RWPE2 (cell line): Measurements from ENCODE around the gene GADD45GIP1.
"Not testable (repeated sequence)": the region's sequence is repeated elsewhere in the genome, so short reads cannot be mapped to it uniquely, and the experiment has no call there.

ENCODE experiments used
- ATAC-seq: fragments of 200-7000 bp; cut with Tn5 transposase; 3 replicates; pipeline ENCODE4 v1.9.1; 2021; ENCODE audit warnings: low read depth
- DNase-seq: peaks from one replicate; pipeline ENCODE4 v3.0.0-alpha.2; 2020; ENCODE audit warnings: low spot score
- H3K27ac ChIP-seq: fragments of 450-650 bp; 2 replicates; pipeline ENCODE4 v1.5.1; 2017; ENCODE audit warnings: mild to moderate bottlenecking; ENCODE audit not compliant: poor library complexity, severe bottlenecking
- H3K27me3 ChIP-seq: fragments of 250-450 bp; sonication (Bioruptor Pico); 2 replicates; pipeline ENCODE4 v1.5.1; 2021; ENCODE audit warnings: mild to moderate bottlenecking, moderate library complexity; ENCODE audit not compliant: insufficient read depth, poor library complexity, severe bottlenecking
- H3K36me3 ChIP-seq: fragments of 250-450 bp; sonication (Bioruptor Pico); 2 replicates; pipeline ENCODE4 v1.5.1; 2020; ENCODE audit warnings: low read depth, mild to moderate bottlenecking, moderate library complexity
- H3K4me1 ChIP-seq: fragments of 250-450 bp; sonication (Bioruptor Pico); 2 replicates; pipeline ENCODE4 v1.5.1; 2021; ENCODE audit warnings: mild to moderate bottlenecking, moderate library complexity; ENCODE audit not compliant: insufficient read depth, poor library complexity, severe bottlenecking
- H3K4me3 ChIP-seq: fragments of 250-450 bp; sonication (Bioruptor Pico); 2 replicates; pipeline ENCODE4 v1.5.1; 2021; ENCODE audit warnings: mild to moderate bottlenecking, moderate library complexity; ENCODE audit not compliant: severe bottlenecking
- H3K9me3 ChIP-seq: fragments of 250-450 bp; sonication (Bioruptor Pico); 2 replicates; pipeline ENCODE4 v1.5.1; 2021; ENCODE audit warnings: mild to moderate bottlenecking, moderate library complexity; ENCODE audit not compliant: severe bottlenecking
- CTCF ChIP-seq: fragments of 450-650 bp; IDR thresholded peaks from one replicate; pipeline ENCODE4 v1.5.1; 2017; ENCODE audit warnings: mild to moderate bottlenecking, moderate library complexity; ENCODE audit not compliant: poor library complexity, severe bottlenecking

The GADD45GIP1 gene

GRCh38 chr19:12965017-12965811, 8.2 kb upstream of the GADD45GIP1 start:
- DNase-seq (no peak), ATAC-seq (peak; percentile 92)
- no peaks in the 10 kb centered on the region for H3K9me3 ChIP-seq
- H3K27ac ChIP-seq, result peak overlapping the region; percentile 8
- TF ChIP-seq CTCF, result peak; percentile 97
- peak overlapping the region; percentile 21 for H3K4me3 ChIP-seq
- no peaks in the 10 kb centered on the region for H3K36me3 ChIP-seq
- H3K27me3 ChIP-seq, result no peaks in the 10 kb centered on the region
- H3K4me1 ChIP-seq, result peaks cover 7% of the 10 kb centered on the region

- DNase-seq (no peak), ATAC-seq (no peak)
- no peaks in the 10 kb centered on the region for H3K27me3 ChIP-seq
- H3K36me3 ChIP-seq, result peaks cover 12% of the 10 kb centered on the region
- H3K27ac ChIP-seq, result no peak overlapping the region
- peaks cover 14% of the 10 kb centered on the region for H3K4me1 ChIP-seq
- H3K4me3 ChIP-seq, result no peak overlapping the region
- no peaks in the 10 kb centered on the region for H3K9me3 ChIP-seq
- TF ChIP-seq CTCF, result no peak
Observed at GRCh38 chr19:12959481-12959880, 2.5 kb upstream of the GADD45GIP1 start.

GRCh38 chr19:12957389-12957952, 448 bp upstream of the GADD45GIP1 start:
- not testable (repeated sequence) for H3K27me3 ChIP-seq, H3K9me3 ChIP-seq, DNase-seq, ATAC-seq
- Histone ChIP-seq H3K4me3 (peak overlapping the region; percentile 98), H3K4me1 (peaks cover 21% of the 10 kb centered on the region), H3K36me3 (peaks cover 32% of the 10 kb centered on the region), H3K27ac (peak overlapping the region; percentile 75)

GRCh38 chr19:12955996-12956395, 1.0 kb downstream of the GADD45GIP1 start:
- TF ChIP-seq CTCF, result no peak
- Histone ChIP-seq H3K4me1 (peaks cover 21% of the 10 kb centered on the region), H3K36me3 (peaks cover 46% of the 10 kb centered on the region), H3K27me3 (no peaks in the 10 kb centered on the region), H3K27ac (peak overlapping the region; percentile 75), H3K9me3 (no peaks in the 10 kb centered on the region), H3K4me3 (peak overlapping the region; percentile 98)
- ATAC-seq (no peak), DNase-seq (no peak)

GRCh38 chr19:12955575-12955974, 1.4 kb downstream of the GADD45GIP1 start:
- Histone ChIP-seq H3K36me3 (peaks cover 50% of the 10 kb centered on the region), H3K4me1 (peaks cover 21% of the 10 kb centered on the region), H3K4me3 (peak overlapping the region; percentile 98), H3K27ac (peak overlapping the region; percentile 75)
- not testable (repeated sequence) for H3K9me3 ChIP-seq, H3K27me3 ChIP-seq, ATAC-seq, DNase-seq

- Histone ChIP-seq H3K36me3 (peaks cover 58% of the 10 kb centered on the region), H3K4me1 (peaks cover 21% of the 10 kb centered on the region), H3K4me3 (no peak overlapping the region), H3K27ac (peak overlapping the region; percentile 75), H3K9me3 (no peaks in the 10 kb centered on the region), H3K27me3 (no peaks in the 10 kb centered on the region)
- DNase-seq (no peak), ATAC-seq (no peak)
- TF ChIP-seq CTCF, result no peak
Observed at GRCh38 chr19:12954612-12954962, 2.4 kb downstream of the GADD45GIP1 start.
